H1 (cell line): ENCODE data around the gene CAPZB.

ENCODE experiments used
- EZH2 ChIP-seq: fragments of 200-600 bp; sonication (generic); IDR thresholded peaks from 2 replicates; pipeline ENCODE4 v1.7.1; 2012; ENCODE audit warnings: low read depth, mild to moderate bottlenecking, moderate library complexity, low read length, inconsistent platforms; ENCODE audit not compliant: severe bottlenecking
- HDAC2 ChIP-seq, 2 experiments: fragments of 300-600 bp in 1 of 2; sonication (generic) in 1 of 2; IDR thresholded peaks; 2 replicates each; pipeline ENCODE4 v1.6.1; 2011 to 2012; ENCODE audit warnings: low read depth in 2 of 2, low read length in 2 of 2, mild to moderate bottlenecking in 2 of 2, moderate library complexity in 2 of 2, borderline replicate concordance in 1 of 2, inconsistent platforms in 1 of 2
- MAX ChIP-seq: IDR thresholded peaks from 2 replicates; pipeline ENCODE4 v1.6.1; 2012; ENCODE audit warnings: inconsistent platforms
- POLR2AphosphoS5 ChIP-seq: IDR thresholded peaks from 2 replicates; pipeline ENCODE4 v1.6.1; 2011; ENCODE audit warnings: low read depth, low read length
- RAD21 ChIP-seq, 2 experiments: IDR thresholded peaks in 1 of 2; conservative IDR thresholded peaks in 1 of 2; 2 replicates each; pipeline ENCODE4 v1.6.1; 2011; ENCODE audit warnings: low read depth in 2 of 2, low read length in 2 of 2, improper control_type of control experiment in 1 of 2, inconsistent platforms in 1 of 2, mild to moderate bottlenecking in 1 of 2, moderate library complexity in 1 of 2
- RNF2 ChIP-seq: fragments of 200-900, 300-1000 bp; sonication (generic); IDR thresholded peaks from 2 replicates; pipeline ENCODE4 v1.7.1; 2016; ENCODE audit warnings: borderline replicate concordance, low read depth, mild to moderate bottlenecking, antibody characterized with exemption, low read length; ENCODE audit not compliant: poor library complexity, severe bottlenecking; ENCODE audit errors: missing control alignments
- ZNF274 ChIP-seq: IDR thresholded peaks from 2 replicates; pipeline ENCODE4 v1.7.0; 2012; ENCODE audit warnings: low read length, borderline replicate concordance; ENCODE audit errors: extremely low read depth

GRCh38 chr1:19504796-19505692 is 19.7 kb upstream of the CAPZB start:
- TF ChIP-seq ZNF274 (no peak), POLR2AphosphoS5 (no peak), EZH2 (no peak), RAD21 (IDR thresholded peaks at IDR 0.05 in 1 of 2, conservative IDR thresholded peaks at IDR 0.05 in 1 of 2; ENCODE audit: low read depth in 2 of 2, low read length in 2 of 2) (no peak), MAX (no peak), HDAC2 (IDR thresholded peaks at IDR 0.05; ENCODE audit: borderline replicate concordance in 1 of 2, low read depth in 2 of 2, low read length in 2 of 2) (no peak), RNF2 (no peak)
